AG10803 (cell line): ENCODE data around the gene CLDN6.

Experiments
- DNase-seq: peaks from one replicate; pipeline ENCODE4 v3.0.0; 2010; ENCODE audit warnings: low read depth
- H3K4me3 ChIP-seq: 2 replicates; pipeline ENCODE4 v1.5.1; 2011; ENCODE audit warnings: mild to moderate bottlenecking, low read length, control low read depth
- TF ChIP-seq, protein P1 (sequence below): conservative IDR thresholded peaks from 2 replicates; pipeline ENCODE4 v1.5.1; 2011; ENCODE audit warnings: mild to moderate bottlenecking, low read length, control low read depth, inconsistent platforms

The CLDN6 gene

DNA sequence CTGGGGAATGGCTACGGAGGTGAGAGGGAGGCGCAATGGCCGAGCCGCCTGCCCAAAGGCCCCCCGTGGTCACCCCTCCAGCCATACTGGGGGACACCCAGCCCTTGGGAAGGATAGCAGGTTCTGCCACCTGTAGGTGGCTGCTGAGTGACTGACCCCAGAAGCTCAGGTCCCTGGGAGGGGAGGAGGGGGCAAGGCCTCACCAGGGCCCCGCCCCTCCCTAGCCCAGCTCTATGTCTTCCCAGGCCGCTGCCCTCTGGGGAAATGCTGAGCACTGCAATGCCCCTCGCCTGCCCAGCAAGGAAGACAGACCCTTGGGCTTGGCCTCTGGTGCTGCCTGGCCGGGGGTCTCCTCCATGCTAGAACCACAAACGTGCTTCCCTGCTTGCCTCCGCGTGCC lies 16.7 kb downstream of the CLDN6 start:
- no peak for DNase-seq
- H3K4me3 ChIP-seq, result no peak overlapping the region
- TF ChIP-seq, protein P1, sequence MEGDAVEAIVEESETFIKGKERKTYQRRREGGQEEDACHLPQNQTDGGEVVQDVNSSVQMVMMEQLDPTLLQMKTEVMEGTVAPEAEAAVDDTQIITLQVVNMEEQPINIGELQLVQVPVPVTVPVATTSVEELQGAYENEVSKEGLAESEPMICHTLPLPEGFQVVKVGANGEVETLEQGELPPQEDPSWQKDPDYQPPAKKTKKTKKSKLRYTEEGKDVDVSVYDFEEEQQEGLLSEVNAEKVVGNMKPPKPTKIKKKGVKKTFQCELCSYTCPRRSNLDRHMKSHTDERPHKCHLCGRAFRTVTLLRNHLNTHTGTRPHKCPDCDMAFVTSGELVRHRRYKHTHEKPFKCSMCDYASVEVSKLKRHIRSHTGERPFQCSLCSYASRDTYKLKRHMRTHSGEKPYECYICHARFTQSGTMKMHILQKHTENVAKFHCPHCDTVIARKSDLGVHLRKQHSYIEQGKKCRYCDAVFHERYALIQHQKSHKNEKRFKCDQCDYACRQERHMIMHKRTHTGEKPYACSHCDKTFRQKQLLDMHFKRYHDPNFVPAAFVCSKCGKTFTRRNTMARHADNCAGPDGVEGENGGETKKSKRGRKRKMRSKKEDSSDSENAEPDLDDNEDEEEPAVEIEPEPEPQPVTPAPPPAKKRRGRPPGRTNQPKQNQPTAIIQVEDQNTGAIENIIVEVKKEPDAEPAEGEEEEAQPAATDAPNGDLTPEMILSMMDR, result no peak

GRCh38 chr16:3000540-3000939 lies 17.4 kb downstream of the CLDN6 start:
- no peak overlapping the region for H3K4me3 ChIP-seq
- TF ChIP-seq, protein P1, result no peak
- no peak for DNase-seq

- DNase-seq, result no peak
- no peak overlapping the region for H3K4me3 ChIP-seq
- TF ChIP-seq, protein P1, result no peak
Observed at GRCh38 chr16:2999929-3000328, 18.1 kb downstream of the CLDN6 start.

DNA sequence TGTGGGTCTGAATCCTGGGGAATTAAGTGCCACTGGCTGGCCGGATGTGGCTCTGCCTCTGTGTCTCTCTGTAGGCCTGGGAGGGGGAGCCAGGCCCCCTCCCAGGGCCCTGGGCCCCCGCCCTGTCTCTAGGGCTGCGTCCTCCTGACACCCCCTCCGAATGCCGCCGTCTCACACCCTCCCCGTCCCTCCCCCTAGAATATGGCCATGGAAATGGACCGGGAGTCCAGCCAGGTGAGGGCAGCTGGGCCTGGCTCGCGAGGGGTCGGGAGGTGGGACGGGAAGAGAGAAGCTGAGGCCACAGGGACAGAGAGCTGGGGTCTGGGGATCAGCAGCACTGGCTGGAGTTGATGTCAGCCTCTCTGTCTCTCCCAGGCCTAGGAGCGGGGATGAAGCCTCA lies 21.7 kb downstream of the CLDN6 start:
- DNase-seq, result no peak
- TF ChIP-seq, protein P1, result no peak
- H3K4me3 ChIP-seq, result no peak overlapping the region

DNA sequence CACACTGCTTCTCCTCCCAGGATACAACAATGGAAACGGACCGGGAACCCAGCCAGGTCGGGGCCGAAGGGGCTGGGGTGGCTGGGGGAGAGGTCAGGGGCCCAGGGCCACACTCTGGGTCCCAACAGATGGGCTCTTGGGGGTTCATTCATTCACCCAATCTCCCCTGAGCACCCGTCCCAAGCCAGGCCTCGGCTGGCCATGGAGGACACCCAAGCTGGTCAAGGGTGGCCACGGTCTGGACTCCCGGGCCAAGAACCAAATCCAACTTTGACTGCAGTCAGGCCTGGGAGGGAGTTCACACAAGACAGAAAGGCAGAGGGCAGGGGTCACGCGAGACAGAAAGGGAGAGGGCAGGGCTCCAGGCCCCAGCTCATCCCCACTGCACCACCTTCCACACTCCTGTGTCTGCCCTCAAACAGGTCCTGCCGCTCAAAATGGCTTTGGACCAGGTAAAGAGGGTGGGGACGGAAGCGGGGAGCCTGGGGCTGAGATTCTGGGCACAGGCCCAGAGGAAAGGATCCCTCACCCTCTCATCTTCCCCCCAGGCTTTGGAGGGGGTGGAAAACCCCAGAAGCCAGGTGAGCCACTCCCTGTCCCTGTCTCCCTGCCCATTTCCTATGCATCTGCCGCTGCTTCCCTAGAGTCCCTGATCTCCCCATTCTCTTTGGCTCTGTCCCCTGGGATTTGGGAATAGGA lies 25.5 kb downstream of the CLDN6 start:
- no peak overlapping the region for H3K4me3 ChIP-seq
- DNase-seq, result no peak
- TF ChIP-seq, protein P1, result no peak

DNA sequence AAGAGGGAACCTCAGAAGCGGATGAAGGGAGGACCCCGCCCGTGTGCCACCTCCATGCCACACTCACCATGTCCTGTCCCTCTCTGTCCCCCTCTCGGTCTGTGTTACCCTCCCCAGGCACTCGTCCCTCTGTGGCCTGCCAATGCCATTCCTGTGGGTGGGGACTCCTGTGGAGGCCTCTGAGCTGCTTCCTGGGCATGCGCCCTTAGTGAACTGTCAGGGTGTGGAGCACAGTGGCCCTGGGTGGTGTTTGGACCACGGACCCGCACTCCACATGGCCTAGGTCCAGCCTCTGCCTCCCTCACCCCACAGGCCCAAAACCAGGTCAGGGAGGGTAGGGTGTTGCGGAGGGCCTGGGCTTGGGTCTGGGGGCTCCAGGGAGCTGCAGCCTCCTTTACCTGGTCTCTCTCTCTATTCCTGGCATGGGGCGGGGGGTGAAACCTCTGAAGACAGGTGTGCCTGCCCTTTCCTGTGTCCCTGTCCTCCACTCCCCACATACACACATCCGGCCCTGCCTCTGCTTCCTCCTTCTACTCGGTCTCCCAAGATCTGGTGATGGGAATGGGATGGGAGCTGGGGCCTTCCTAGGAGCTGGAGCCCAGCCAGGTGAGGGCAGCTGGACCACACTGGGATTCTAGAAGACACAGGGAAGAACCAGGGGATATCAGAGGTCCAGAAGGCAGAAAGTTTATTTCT lies 26.3 kb downstream of the CLDN6 start:
- TF ChIP-seq, protein P1, result no peak
- H3K4me3 ChIP-seq, result no peak overlapping the region
- no peak for DNase-seq

DNA sequence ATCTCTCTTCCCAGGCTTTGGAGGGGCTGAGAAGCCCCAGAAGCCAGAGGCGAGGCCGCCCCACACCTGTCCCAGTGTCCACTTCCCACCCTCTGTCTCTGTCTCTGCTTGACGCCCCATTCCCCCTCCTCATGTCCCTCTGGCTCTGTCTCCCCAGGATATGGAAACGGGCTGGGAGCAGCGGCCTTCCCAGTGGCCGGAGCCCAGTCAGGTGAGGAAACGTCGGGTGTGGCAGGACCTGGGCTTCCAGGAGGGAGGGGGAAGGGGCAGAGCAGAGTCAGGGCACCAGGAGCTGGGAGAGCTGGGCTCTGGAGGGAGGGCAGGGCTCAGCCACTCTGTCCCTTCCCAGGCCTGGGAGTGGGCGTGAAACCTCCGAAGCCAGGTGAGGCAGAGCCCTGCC lies 27.1 kb downstream of the CLDN6 start:
- DNase-seq, result no peak
- TF ChIP-seq, protein P1, result no peak
- no peak overlapping the region for H3K4me3 ChIP-seq
